GM10248 (cell line): ENCODE results near the gene EIF4G3.
"Not testable (repeated sequence)": the region's sequence is repeated elsewhere in the genome, so short reads cannot be mapped to it uniquely, and the experiment has no call there.

Experiments used
- CTCF ChIA-PET: fragments of 300-600 bp; sonication (Branson Sonifier 250); formaldehyde crosslinking; extraction: SDS; loops from one replicate; lab custom pipeline; 2021; ENCODE audit warnings: antibody characterized with exemption; lab: Yijun Ruan, JAX
- POLR2A ChIA-PET: fragments of 350-650 bp; sonication (Branson Sonifier 250); formaldehyde crosslinking; extraction: SDS; loops from one replicate; lab custom pipeline; 2020; ENCODE audit warnings: antibody characterized with exemption; lab: Yijun Ruan, JAX
- DNase-seq: peaks from one replicate; pipeline ENCODE4 v3.0.0; 2012; ENCODE audit errors: extremely low spot score
- CTCF ChIP-seq: IDR thresholded peaks from 2 replicates; pipeline ENCODE4 v1.5.1; 2012; ENCODE audit warnings: mild to moderate bottlenecking, low read depth; ENCODE audit errors: extremely low read depth, missing control alignments, control extremely low read depth

Gene EIF4G3

DNA sequence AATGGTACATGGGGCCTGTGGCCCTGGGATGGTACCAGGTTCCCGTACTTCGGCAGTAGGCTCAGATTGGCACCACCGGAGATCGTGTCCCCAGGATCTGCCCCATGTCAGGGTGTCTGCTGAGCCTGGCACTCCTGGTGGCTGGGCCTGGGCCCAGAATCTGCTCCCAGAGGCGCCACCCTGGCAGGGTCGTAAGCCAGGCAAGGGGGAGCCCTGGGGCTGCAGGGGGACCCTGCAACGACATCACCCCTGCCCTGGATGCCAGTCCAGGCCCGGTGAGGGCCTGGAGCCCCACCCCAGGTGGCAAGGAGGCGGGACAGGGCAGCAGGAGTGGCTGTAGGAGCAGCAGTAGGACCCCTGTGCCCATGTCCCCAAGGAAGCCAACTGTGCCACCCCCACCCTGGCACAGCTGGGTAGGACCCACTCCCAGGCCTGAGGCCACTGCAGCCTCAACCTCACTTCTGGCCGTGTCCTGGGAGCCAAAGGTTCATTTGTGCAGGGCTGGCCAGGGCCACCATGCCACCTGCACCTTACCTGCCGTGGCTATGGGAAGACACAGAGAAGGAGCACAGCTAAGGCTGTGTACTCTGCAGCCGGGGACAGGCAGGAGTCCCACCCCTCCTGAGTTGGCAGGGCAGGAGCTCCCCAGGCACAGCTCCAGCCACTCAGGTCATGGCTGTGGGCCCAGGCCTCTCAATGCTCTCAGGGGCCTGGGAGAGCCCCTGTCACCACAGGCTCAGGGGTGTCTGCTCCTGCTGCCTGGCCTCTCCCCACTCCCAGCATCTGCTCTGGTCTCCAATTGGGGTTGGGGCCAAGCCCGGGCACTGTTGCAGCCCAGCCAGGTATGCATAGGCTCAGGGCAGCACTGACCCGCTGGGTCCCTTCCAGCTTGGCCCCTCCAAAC, 141.7 kb downstream of the EIF4G3 start:
- CTCF ChIA-PET: interaction anchor here (1.5 to 3.3 kb wide), 2 partner anchors 9 to 12 kb away, joined by 4 to 10 read pairs; no protein-coding TSS in a partner anchor
- no peak for TF ChIP-seq CTCF
- POLR2A ChIA-PET: no interaction called here
- DNase-seq: no peak

DNA sequence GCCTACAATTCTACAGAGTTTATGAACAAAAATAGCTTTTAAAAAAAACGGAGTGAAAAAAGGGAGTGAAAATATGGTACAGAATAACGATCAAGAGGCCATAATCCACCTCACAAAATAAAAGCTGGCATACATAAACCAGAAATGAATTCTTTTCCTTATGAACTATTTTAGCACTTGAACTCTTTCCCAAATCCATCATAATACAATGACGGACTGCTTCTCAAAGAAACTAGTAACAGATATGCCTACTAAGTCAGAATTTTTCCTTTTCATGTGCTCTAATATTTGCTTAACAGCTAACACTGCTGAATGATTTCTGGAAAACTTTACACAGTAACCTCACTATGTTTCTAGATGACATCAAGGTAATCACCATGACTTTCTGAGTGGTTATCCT, 144.0 kb downstream of the EIF4G3 start:
- ChIA-PET CTCF (interaction anchor here (1.4 to 3.3 kb wide), 2 partner anchors 11 to 15 kb away, joined by 4 to 10 read pairs; no protein-coding TSS in a partner anchor), POLR2A (no interaction called here)
- no peak for DNase-seq
- no peak for TF ChIP-seq CTCF

DNA sequence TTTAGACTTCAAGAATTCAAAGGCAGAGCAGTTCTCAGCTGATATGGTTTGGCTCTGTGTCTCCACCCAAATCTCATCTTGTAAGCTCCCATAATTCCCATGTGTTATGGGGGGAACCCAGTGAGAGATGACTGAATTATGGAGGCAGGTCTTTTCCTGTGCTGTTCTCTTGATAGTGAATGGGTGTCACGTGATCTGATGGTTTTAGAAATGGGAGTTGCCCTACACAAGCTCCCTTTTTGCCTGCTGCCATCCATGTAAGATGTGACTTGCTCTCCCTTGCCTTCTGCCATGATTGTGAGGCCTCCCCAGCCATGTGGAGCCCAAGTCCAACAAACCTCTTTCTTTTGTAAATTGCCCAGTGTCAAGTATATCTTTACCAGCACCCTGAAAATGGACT, 146.5 kb downstream of the EIF4G3 start:
- ChIA-PET POLR2A (no interaction called here), CTCF (no interaction called here)
- no peak for TF ChIP-seq CTCF

DNA sequence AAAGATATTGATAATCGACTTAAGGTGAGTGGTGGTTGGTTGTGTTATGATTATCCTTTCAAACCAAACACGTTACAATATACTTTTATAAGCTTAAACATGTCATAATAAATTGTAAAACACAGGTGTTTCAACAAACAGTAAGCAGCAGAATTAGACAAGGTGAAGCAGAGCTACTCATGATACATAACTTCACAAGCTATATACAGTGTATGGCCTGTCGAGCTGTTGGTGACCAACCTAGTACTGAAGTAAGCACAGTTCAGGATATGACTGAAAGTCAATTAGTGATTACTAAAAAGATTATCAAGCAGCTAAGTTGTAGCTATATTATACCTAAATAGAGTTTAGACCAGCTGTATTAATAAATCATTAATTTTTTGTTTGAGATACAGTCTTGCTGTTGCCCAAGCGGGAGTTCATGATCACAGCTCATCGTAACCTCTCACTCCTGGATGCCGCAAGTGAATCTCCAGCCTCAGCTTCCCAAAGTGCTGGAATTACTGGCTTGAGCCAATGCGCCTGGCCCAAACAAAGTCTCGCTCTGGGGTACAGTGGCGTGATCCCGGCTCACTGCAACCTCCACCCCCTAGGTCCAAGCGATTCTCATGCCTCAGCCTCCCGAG, 148.1 kb downstream of the EIF4G3 start:
- CTCF ChIA-PET: interaction anchor here (0.6 to 1.5 kb wide), 7 partner anchors 9 to 21 kb away, joined by 3 to 7 read pairs (median 3); no protein-coding TSS in a partner anchor
- TF ChIP-seq CTCF: no peak
- POLR2A ChIA-PET: no interaction called here
- no peak for DNase-seq

More for the DNA sequence above, 146.5 kb downstream of the EIF4G3 start:
- no peak for DNase-seq

DNA sequence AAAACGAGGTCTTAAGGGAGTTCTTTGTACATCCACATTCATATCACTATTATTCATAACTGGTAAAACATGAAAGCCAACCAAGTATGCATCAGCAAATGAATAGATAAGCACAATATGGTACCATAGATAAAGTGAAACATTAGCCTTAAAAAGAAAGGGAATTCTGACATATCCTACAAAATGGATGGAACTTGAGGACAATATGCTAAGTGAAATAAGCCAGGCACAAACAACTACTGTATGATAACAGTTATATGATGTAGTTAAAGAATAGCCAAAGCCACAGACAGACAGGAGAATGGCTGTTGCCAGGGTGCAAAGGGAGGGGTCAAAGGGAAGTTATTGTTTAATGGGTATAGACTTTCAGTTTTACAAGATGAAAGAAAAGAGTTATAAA, 148.9 kb downstream of the EIF4G3 start:
- POLR2A ChIA-PET: no interaction called here
- no peak for TF ChIP-seq CTCF
- CTCF ChIA-PET: interaction anchor here (0.9 to 1.5 kb wide), 4 partner anchors 8 to 22 kb away, joined by 3 to 7 read pairs (median 4); no protein-coding TSS in a partner anchor
- DNase-seq: no peak

DNA sequence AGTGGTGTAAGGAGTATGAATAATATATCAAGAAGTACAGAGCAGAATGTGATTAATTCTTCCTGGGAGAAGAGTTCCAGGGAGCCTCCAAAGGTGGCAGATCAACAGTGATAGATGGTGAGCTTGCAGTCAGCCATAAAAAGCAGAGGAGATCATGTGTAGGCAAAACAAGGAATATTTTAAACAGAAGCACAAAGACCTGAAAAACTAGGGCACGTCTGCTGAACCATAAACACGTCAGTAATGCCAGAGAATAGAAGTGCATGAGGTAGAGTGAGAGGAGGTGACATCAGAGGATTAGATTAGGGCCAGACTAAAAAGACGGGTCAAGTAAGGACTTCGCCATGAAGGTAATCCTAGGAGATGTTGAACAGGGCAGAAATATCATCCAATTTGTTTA, 151.8 kb downstream of the EIF4G3 start:
- no peak for DNase-seq
- no peak for TF ChIP-seq CTCF
- ChIA-PET POLR2A (no interaction called here), CTCF (no interaction called here)

DNA sequence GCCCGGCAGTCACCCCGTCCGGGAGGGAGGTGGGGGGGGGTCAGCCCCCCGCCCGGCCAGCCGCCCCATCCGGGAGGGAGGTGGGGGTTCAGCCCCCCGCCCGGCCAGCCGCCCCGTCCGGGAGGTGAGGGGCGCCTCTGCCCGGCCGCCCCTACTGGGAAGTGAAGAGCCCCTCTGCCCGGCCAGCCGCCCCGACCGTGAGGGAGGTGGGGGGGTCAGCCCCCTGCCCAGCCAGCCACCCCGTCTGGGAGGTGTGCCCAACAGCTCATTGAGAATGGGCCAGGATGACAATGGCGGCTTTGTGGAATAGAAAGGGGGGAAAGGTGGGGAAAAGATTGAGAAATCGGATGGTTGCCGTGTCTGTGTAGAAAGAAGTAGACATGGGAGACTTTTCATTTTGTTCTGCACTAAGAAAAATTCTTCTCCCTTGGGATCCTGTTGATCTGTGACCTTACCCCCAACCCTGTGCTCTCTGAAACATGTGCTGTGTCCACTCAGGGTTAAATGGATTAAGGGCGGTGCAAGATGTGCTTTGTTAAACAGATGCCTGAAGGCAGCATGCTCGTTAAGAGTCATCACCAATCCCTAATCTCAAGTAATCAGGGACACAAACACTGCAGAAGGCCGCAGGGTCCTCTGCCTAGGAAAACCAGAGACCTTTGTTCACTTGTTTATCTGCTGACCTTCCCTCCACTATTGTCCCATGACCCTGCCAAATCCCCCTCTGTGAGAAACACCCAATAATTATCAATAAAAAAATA, 152.4 kb downstream of the EIF4G3 start:
- CTCF ChIA-PET, POLR2A ChIA-PET, DNase-seq: not testable (repeated sequence)
